GM18526 (cell line): ENCODE data around the gene OR10P1.

Experiments used
- POLR2A ChIP-seq: IDR thresholded peaks from 3 replicates; pipeline ENCODE4 v1.6.1; 2011; ENCODE audit not compliant: insufficient read length; ENCODE audit errors: extremely low read depth

OR10P1 gene

DNA sequence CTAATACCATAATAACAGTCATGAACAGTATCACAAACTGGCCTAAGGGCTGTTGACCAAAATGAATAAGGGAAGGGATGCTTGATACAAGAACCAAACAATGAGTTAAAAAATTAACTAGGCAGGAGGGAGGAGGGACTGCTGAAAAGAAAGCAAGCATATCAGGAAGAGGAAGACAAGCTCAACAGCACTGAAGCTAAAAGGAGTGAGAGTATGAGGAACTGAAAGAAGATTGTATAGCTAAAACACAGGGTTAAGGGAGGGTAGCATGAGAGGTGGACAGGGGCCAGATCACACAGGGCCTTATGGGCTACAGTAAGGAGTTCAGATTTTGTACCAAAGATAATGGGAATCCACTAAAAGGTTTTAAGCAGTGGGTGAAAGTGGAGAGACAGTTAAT, 36.9 kb downstream of the OR10P1 start:
- TF ChIP-seq POLR2A, result no peak

DNA sequence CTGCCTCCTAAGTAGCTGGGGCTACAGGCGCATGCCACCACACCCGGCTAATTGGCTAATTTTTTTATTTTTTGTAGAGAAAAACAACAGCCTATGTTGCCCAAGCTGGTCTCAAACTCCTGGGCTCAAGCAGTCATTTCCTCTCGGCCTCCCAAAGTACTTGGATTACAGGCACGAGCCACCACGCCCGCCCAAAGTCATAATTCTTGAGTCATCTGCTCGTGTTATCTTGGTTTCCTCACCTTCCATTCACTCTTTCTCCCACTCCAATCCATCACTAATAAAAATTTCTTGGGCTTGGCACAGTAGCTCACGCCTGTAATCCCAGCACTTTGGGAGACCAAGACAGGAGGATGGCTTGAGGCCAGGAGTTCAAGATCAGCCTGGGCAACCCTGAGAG, 39.0 kb downstream of the OR10P1 start:
- TF ChIP-seq POLR2A, result no peak

DNA sequence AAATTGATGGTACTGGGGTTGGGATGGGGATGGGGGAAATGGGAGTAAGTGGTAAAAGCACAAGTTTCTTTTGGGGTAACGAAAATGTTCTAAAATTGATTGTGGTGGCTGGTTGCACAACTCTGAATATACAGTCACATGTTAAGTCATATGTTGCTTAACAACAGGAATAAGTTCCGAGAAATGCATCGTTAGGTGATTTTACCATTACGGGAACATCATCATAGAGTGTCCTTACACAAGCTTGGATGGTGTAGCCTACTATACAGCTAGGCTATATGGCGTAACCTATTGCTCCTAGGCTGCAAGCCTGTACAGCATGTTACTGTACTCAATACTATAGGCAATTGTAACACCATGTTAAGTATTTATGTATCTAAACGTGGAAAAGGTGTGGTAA, 40.0 kb downstream of the OR10P1 start:
- no peak for TF ChIP-seq POLR2A

DNA sequence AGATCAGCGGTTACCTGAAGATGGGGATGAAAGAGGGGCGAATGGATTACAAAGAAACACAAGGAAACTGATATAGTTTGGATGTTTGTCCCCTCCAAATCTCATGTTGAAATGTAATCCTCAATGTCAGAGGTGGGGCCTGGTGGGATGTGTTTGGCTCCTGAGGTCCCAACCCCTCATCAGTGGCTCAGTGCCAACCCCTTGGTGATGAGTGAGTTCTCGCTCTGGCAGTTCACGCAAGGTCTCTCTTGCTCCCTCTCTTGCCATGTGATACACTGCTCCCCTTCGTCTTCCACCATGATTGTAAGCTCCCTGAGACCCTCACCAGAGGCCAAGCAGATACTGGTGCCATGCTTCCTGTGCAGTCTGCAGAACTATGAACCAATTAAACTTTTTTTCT, 43.0 kb downstream of the OR10P1 start:
- TF ChIP-seq POLR2A, result no peak

DNA sequence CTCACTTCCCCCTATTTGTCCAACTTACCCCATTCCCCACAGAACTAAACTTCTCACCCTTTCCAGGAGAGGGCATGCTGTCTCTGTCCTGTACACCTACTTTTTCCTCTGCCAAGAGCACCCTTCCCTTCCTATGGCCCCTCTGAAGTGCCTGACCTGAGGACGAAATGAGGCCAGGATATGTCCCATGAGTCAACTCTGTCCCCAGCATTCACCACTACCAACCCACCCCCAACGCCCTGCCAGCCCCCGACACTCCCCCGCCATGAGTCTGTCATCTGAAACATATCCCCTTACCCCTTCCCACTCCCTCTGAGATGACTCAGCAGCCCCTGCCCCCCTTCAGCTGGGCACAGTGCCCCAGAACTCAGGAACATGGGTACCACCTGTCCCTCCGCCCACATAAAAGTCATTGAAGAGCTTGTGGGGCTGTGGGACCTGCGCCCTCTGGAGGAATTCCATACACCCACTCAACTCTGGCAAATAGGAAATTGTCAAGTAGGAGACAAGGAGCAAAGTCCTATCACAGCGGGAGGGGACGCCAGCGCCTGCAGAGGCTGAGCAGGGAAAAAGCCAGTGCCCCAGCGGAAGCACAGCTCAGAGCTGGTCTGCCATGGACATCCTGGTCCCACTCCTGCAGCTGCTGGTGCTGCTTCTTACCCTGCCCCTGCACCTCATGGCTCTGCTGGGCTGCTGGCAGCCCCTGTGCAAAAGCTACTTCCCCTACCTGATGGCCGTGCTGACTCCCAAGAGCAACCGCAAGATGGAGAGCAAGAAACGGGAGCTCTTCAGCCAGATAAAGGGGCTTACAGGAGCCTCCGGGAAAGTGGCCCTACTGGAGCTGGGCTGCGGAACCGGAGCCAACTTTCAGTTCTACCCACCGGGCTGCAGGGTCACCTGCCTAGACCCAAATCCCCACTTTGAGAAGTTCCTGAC, 44.7 kb downstream of the OR10P1 start:
- no peak for TF ChIP-seq POLR2A

DNA sequence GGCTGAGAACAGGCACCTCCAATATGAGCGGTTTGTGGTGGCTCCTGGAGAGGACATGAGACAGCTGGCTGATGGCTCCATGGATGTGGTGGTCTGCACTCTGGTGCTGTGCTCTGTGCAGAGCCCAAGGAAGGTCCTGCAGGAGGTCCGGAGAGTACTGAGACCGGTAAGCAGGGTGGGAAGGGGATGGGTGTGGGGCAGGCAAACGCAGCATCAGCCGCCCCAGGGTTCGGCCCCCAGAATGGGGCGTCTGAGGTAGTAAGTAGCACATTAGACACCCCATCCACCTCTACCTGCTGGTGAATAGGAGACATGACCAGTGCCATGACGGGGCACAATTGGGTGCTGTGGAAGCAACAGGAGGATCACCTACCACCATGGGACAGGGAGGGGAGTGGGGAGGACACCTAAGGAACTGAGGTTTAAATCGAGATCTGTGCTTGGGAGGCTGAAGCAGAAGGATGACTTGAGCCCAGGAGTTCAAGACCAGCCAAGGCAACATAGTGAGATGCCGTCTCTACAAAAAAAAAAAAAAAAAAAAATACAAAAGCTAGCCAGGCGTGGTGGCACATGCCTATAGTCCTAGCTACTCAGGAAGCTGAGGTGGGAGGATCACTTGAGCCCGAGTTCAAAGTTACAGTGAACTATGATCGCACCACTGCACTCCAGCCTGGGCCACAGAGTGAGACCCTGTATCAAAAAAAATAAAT, 45.5 kb downstream of the OR10P1 start:
- TF ChIP-seq POLR2A, result no peak

DNA sequence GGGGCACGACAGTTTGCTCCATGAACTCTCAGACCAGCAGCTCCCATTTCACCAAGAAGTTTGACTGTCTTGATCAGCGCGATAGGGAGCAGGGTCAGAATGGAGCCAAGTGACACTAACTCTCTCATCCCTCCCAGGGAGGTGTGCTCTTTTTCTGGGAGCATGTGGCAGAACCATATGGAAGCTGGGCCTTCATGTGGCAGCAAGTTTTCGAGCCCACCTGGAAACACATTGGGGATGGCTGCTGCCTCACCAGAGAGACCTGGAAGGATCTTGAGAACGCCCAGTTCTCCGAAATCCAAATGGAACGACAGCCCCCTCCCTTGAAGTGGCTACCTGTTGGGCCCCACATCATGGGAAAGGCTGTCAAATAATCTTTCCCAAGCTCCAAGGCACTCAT, 47.0 kb downstream of the OR10P1 start:
- TF ChIP-seq POLR2A, result no peak

DNA sequence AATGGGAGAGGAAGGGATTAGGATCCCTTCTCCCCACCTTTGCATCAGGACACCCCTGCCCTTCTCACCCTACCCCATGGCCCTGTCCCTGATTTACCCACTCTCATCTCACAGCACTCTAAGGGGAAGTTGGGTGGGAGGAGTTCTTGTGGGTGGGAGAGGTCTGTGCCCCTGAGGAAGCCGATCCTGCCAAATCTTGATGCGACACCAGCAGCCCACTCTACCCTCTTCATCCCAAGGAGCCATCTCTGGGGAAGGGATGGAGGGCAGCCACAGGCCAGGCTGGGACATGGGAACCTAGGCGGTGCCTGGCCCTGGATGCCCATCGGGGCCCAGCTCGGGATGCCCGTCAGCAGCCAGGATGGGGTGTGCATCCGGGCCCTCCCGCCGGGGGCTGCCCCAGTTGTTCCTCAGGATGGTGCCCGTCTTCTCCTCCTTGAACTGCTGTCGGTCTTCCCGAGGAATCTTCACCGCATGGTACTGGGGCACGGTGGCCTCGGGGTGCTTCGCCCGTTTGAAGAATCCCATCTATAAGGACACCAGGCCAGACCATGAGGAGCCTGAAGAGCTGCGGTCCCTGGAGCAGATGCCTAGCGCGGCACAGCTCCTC, 48.2 kb downstream of the OR10P1 start:
- TF ChIP-seq POLR2A, result no peak

DNA sequence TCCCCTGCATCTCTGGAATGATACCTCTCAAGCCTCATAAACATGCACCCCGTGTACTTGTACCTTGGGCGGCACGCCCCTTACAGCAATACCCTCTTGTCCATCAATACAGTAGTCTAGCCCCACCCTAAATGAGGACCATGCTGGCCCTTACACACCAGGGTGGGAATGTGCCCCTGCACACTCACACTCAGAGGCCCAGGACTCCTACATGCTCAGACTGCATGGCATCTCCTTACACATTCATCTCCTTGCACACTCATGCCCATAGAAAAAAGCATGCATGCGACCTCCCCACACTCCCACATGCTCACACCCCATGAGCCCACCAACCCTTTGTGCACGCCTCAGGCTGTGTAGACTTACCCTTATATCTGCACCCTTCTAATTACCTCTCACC, 49.0 kb downstream of the OR10P1 start:
- TF ChIP-seq POLR2A, result no peak

DNA sequence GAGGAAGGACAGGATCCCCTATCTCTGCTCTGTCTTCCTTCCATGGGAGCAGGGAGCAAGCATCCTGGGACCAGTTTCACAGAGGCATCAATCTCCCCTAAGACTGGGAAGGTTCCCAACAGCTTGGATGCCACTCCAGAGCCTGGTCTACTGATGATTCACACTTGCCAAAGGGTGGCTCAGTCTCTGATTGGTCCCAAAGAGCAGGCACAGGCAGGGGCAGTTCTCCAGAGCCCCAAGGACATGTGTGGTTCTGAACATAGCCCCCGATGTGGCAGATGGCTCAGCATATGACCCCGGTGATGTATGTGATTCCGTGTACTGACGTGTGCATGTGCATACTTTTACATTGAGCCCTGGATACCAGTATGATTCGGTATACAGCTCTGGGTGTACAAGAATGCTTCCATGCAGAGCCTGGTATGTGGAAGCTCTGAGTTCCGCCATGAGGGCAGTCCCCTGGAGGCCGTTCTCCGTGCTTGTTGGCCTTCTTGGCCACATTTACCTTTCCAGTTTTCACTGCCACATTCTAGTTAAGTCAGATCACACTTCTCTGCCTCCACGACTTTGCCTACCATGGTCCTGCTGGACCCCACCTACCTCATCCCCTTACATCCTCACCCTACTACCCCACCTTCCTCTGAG, 49.8 kb downstream of the OR10P1 start:
- TF ChIP-seq POLR2A, result no peak
